Hepatocyte (in vitro differentiated cells): ENCODE measurements around the gene ME3. TPM values are rescaled to one million over a fixed set of nuclear protein-coding genes. Genes with fewer than 3 reads are reported as not detected.

Source experiments
- DNase-seq: peaks from one replicate; pipeline ENCODE4 v3.0.0-alpha.2; 2016; ENCODE audit warnings: low spot score
- H2AFZ ChIP-seq: fragments of 200-600 bp; sonication (generic); 2 replicates; pipeline ENCODE4 v1.6.0; 2016; ENCODE audit warnings: antibody characterized with exemption, mild to moderate bottlenecking
- H3K27ac ChIP-seq: fragments of 200-600 bp; sonication (generic); 2 replicates; pipeline ENCODE4 v1.5.1; 2016; ENCODE audit warnings: mild to moderate bottlenecking
- H3K27me3 ChIP-seq: fragments of 200-600 bp; sonication (generic); 2 replicates; pipeline ENCODE4 v1.6.1; 2016
- H3K36me3 ChIP-seq: fragments of 200-600 bp; sonication (generic); replicated peaks from 2 replicates; pipeline ENCODE4 v1.5.1; 2016; ENCODE audit warnings: low read depth; ENCODE audit not compliant: insufficient read depth
- H3K4me1 ChIP-seq: fragments of 200-600 bp; sonication (generic); 2 replicates; pipeline ENCODE4 v1.5.1; 2016; ENCODE audit warnings: mild to moderate bottlenecking, moderate library complexity; ENCODE audit not compliant: insufficient read depth
- H3K4me2 ChIP-seq: fragments of 200-600 bp; sonication (generic); 2 replicates; pipeline ENCODE4 v1.6.0; 2016
- H3K4me3 ChIP-seq: fragments of 200-600 bp; sonication (generic); 2 replicates; pipeline ENCODE4 v1.5.1; 2016; ENCODE audit warnings: mild to moderate bottlenecking
- H3K79me2 ChIP-seq: fragments of 200-600 bp; sonication (generic); 2 replicates; pipeline ENCODE4 v1.6.0; 2017; ENCODE audit warnings: mild to moderate bottlenecking
- H3K9me2 ChIP-seq: fragments of 200-600 bp; sonication (generic); replicated peaks from 2 replicates; pipeline ENCODE4 v1.6.0; 2017; ENCODE audit warnings: mild to moderate bottlenecking; ENCODE audit not compliant: insufficient read depth
- H3K9me3 ChIP-seq: fragments of 200-600 bp; sonication (generic); 2 replicates; pipeline ENCODE4 v1.5.1; 2016; ENCODE audit warnings: low read depth, mild to moderate bottlenecking
- H4K20me1 ChIP-seq: fragments of 200-600 bp; sonication (generic); 2 replicates; pipeline ENCODE4 v1.6.0; 2016; ENCODE audit warnings: mild to moderate bottlenecking; ENCODE audit not compliant: insufficient read depth, poor library complexity, severe bottlenecking
- CTCF ChIP-seq: fragments of 200-600 bp; sonication (generic); IDR thresholded peaks from 2 replicates; pipeline ENCODE4 v1.5.1; 2016; ENCODE audit warnings: antibody characterized with exemption, mild to moderate bottlenecking; ENCODE audit not compliant: poor library complexity
- EZH2 ChIP-seq: fragments of 200-600 bp; sonication (generic); IDR thresholded peaks from 2 replicates; pipeline ENCODE4 v1.6.1; 2016; ENCODE audit warnings: antibody characterized with exemption, mild to moderate bottlenecking, borderline replicate concordance
- EZH2phosphoT487 ChIP-seq: fragments of 200-600 bp; sonication (generic); IDR thresholded peaks from one replicate; pipeline ENCODE4 v1.6.1; 2018; ENCODE audit warnings: antibody characterized with exemption, mild to moderate bottlenecking, low read depth, moderate library complexity; ENCODE audit not compliant: unreplicated experiment, severe bottlenecking
- WGBS: methylation state at CpG from one replicate; pipeline ENCODE4 v1.1.6; 2016; ENCODE audit warnings: low lambda C conversion rate; ENCODE audit errors: missing lambda C conversion rate; 5-methylcytosine and 5-hydroxymethylcytosine counted together
- polyA plus RNA-seq: library from polyadenylated mRNA; unstranded; fragments of >200 nt; fragmentation: Nextera tagmentation; extraction: Ambion mirVana; gene quantifications from 2 replicates; pipeline ENCODE4 v1.2.1, GENCODE V29; 2016
- total RNA-seq: library from RNA; depleted of rRNA; stranded (reverse); fragments of >200 nt; gene quantifications from 2 replicates; pipeline ENCODE4 v1.2.3, GENCODE V29; 2014

The ME3 gene
- total and polyA plus RNA-seq, 2 experiments from 2014 or later: 10.3 to 16.1 TPM

- no peak overlapping the region for H3K27ac ChIP-seq
- no peaks in the 10 kb centered on the region for H3K4me1 ChIP-seq
- no peaks in the 10 kb centered on the region for H3K9me2 ChIP-seq
- no peak overlapping the region for H2AFZ ChIP-seq
- no peaks in the 10 kb centered on the region for H4K20me1 ChIP-seq
- H3K79me2 ChIP-seq: no peaks in the 10 kb centered on the region
- TF ChIP-seq CTCF (no peak), EZH2 (no peak), EZH2phosphoT487 (no peak)
- no peaks in the 10 kb centered on the region for H3K27me3 ChIP-seq
- H3K4me2 ChIP-seq: no peak overlapping the region
- no peaks in the 10 kb centered on the region for H3K9me3 ChIP-seq
- no peaks in the 10 kb centered on the region for H3K36me3 ChIP-seq
- H3K4me3 ChIP-seq: no peak overlapping the region
- DNase-seq: no peak
- WGBS: 93% methylated on average over 8 of the region's 8 CpGs
Measured at GRCh38 chr11:86630229-86630981, 42.0 kb downstream of the ME3 start.

- no peak for DNase-seq
- no peaks in the 10 kb centered on the region for H3K79me2 ChIP-seq
- H3K36me3 ChIP-seq: no peaks in the 10 kb centered on the region
- H3K4me3 ChIP-seq: no peak overlapping the region
- no peaks in the 10 kb centered on the region for H3K27me3 ChIP-seq
- no peak overlapping the region for H2AFZ ChIP-seq
- WGBS: 69% methylated on average over 7 of the region's 7 CpGs
- H3K9me3 ChIP-seq: no peaks in the 10 kb centered on the region
- H3K9me2 ChIP-seq: no peaks in the 10 kb centered on the region
- no peaks in the 10 kb centered on the region for H4K20me1 ChIP-seq
- H3K27ac ChIP-seq: no peak overlapping the region
- H3K4me1 ChIP-seq: no peaks in the 10 kb centered on the region
- no peak for TF ChIP-seq CTCF
- no peak for TF ChIP-seq EZH2phosphoT487
- no peak for TF ChIP-seq EZH2
- no peak overlapping the region for H3K4me2 ChIP-seq
Measured at GRCh38 chr11:86629045-86629706, 43.2 kb downstream of the ME3 start.

GRCh38 chr11:86627776-86628455 is 44.5 kb downstream of the ME3 start:
- H2AFZ ChIP-seq: no peak overlapping the region
- no peaks in the 10 kb centered on the region for H4K20me1 ChIP-seq
- no peak for DNase-seq
- no peak overlapping the region for H3K4me2 ChIP-seq
- WGBS: 89% methylated on average over 7 of the region's 7 CpGs
- no peaks in the 10 kb centered on the region for H3K9me3 ChIP-seq
- H3K9me2 ChIP-seq: no peaks in the 10 kb centered on the region
- H3K4me1 ChIP-seq: peaks cover 6% of the 10 kb centered on the region
- H3K79me2 ChIP-seq: no peaks in the 10 kb centered on the region
- no peaks in the 10 kb centered on the region for H3K36me3 ChIP-seq
- no peak for TF ChIP-seq EZH2
- no peak for TF ChIP-seq EZH2phosphoT487
- TF ChIP-seq CTCF: no peak
- no peak overlapping the region for H3K27ac ChIP-seq
- no peak overlapping the region for H3K4me3 ChIP-seq
- H3K27me3 ChIP-seq: no peaks in the 10 kb centered on the region
